Renal cortex interstitium (tissue), 11 donors: ENCODE measurements around the gene AGBL3. TPM values are rescaled to one million over a fixed set of nuclear protein-coding genes. Genes with fewer than 3 reads are reported as not detected.
A peak's percentile ranks its signal among the peaks of the same experiment; 100 is the strongest.
"Not testable (repeated sequence)": the region's sequence is repeated elsewhere in the genome, so short reads cannot be mapped to it uniquely, and the experiment has no call there.

ENCODE experiments used
- DNase-seq, 11 donors: peaks; one replicate each; pipeline ENCODE4 v3.0.0-alpha.2; 2013; ENCODE audit warnings: low read depth in 9 of 11, low spot score in 4 of 11; ENCODE audit errors: extremely low read depth in 1 of 11
- polyA plus RNA-seq, 3 donors: library from polyadenylated mRNA; unstranded; fragments of 120-200 nt; gene quantifications; one replicate each; pipeline ENCODE4 v1.2.1, GENCODE V29; 2013; ENCODE audit not compliant: insufficient read length in 3 of 3

The AGBL3 gene
- polyA plus RNA-seq, 3 donors: 9.1 to 21.3 (median 10.4) TPM

DNA sequence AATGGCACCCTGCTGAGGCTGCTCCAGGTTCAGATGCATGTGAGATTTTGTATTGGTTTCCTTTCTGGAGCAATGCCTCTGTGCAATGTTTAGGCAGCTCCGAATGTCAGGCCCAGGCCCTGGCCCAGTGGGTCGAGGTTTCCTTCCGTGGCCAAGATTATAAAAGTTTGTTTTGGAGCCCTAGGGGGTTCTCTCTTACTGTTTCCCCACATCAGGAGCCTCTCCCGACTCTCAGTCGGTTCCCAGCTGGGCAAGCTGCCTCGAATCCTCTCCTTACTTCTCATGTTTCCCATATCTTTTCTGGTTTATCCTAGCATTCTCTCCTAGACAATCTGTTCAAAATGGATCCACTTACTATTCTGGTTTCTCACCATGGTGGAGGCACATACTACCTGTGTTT is 172.6 kb downstream of the AGBL3 start:
- no peak for DNase-seq

DNA sequence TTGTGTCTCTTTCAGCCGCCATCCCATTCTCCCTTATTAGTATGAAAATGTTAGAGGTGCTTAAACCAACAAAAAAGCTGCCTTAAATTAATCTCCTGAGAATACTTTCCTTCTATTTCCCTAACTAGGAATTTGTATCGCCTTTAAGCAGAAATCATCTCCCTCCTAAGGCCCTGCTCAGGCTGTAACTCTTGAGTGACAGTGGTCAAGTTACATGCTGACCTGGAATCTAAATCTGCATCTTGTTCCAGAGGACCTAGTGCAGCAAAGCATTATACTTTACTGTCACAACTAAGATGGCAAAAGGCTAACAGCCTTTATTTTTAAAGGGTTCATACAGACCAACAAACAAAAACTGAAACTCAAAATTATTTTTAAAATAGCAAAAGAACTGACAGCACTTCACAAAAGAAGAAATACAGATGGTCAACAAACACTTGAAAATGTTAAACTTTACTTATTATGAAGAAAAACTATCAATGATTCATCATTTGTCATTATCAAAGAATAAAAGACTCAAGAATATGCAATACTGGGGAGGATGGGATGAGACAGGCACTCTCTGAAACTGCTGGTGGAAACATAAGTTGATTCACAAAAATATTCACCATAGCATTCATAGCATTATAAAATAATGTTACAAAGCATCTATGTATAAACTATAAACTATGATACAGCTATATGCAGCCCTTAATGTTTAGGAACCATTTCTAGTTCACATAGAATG is 173.2 kb downstream of the AGBL3 start:
- no peak for DNase-seq

DNA sequence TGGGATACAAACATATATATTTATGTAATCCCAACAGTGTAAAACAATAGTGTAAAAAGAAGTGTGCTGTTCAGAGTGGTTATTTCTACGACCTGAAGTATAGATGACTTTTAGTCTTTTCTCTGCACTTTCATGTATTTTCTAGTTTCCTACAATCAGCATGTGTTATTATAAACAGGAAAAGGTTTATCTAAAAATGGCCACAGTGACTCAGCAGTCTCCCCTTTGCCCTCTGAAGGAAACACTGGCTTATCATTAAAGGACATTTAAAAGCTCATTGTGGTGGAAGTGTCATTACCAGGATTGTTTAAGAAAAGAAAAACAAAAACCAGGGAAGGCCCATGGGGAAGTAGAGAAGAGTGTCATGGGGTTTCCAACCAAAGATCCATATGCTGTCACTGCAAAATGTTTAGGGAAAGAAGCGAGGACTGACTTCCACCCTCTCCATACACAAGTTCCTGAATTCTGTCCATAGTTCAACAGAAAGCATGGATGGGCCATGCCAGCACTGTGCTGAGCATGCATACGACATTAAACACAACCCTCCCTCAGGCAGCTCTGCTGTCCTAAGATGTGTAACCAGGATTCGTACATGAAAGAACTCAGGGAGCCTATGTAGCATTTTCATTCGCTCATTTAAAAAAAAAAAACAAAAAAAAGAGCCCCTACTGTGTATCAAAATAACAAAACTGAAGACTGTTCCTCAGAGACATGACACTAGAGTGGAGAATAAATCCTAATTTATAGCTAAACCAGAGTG is 174.0 kb downstream of the AGBL3 start:
- no peak for DNase-seq

DNA sequence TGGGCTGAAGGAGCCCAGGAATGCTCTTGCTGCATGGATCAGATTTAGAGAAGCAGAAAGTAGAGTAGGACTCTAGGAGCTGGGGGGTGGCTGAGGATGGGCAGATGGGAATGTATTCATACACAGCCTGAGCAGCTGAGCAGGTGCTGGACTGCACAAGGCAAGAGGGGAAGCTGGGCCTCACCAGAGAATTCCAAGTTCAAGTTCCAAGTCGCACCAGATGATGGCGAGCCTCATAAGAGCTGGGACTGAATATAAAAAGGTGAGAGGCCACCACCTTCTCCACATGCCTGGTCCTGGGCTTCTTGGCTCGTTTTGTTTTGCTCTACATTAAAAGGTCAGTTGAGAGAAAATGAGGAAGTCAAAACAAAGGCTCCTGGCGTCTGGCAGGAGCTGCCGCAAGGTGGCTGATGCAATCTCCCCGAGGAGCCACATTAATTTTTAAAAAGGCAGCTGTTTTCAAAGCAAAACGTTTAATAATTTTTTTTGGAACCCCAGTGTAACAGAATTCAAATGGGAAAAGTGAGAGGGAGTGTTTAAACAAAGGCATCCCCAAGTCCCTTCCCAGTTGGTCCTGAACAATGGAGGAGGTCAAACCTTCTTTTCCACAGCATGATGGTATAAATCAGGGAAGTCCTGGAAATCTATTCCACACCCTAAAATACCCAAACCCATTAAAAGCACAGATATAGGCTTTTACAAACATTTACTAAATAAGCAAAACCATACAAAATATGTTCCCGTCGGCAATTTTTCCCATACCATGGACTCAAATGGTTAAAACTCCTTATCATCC is 174.7 kb downstream of the AGBL3 start:
- DNase-seq: no peak

DNA sequence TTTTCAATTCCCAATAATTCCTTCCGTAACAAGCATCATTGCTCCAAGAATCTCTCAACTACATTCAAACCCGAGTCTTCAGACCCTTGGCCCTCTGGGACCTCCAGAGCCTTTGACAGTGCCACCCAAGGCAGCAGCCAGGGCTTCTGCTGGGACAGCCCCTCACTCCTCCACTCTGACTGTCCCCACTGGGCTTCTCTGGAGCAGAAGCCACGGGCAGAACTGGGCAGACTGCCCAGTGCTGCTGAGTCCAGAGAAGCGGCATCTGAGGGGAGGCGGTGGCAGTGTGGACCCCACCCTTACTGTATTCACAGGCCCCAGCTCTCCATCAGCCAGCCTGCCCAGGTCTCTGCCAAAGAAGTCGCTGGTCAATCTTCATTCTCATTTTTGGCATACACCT is 175.4 kb downstream of the AGBL3 start:
- DNase-seq: no peak

DNA sequence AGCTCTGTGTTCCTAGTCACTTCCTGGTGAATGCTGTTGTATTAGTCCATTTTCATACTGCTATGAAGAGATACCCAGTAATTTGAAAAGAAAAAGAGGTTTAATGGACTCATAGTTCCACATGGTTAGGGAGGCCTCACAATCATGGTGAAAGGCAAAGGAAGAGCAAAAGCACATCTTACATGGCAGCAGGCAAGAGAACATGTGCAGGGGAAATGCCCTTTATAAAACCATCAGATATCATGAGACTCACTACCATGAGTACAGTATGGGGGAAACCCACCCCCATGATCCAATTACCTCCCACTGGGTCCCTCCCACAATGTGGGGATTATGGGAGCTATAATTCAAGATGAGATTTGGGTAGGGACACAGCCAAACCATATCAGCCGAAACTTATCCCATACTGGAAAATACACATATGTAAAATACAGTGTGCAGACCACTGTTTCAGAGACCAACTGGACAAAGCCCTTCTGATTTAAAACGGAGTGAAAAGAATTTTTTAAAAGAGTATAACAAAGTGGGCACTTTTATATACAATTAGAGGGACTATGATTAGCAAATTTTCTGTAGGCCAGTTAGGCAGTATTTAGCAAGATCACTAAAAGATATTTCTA is 176.2 kb downstream of the AGBL3 start:
- no peak for DNase-seq

DNA sequence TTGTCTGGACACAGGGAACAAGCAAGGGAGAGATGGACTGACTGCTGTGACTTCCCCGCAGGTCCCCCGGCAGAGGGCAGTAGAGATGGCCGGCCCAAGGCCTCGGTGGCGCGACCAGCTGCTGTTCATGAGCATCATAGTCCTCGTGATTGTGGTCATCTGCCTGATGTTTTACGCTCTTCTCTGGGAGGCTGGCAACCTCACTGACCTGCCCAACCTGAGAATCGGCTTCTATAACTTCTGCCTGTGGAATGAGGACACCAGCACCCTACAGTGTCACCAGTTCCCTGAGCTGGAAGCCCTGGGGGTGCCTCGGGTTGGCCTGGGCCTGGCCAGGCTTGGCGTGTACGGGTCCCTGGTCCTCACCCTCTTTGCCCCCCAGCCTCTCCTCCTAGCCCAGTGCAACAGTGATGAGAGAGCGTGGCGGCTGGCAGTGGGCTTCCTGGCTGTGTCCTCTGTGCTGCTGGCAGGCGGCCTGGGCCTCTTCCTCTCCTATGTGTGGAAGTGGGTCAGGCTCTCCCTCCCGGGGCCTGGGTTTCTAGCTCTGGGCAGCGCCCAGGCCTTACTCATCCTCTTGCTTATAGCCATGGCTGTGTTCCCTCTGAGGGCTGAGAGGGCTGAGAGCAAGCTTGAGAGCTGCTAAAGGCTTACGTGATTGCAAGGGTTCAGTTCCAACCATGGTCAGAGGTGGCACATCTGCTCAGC is 178.2 kb downstream of the AGBL3 start:
- no peak for DNase-seq

DNA sequence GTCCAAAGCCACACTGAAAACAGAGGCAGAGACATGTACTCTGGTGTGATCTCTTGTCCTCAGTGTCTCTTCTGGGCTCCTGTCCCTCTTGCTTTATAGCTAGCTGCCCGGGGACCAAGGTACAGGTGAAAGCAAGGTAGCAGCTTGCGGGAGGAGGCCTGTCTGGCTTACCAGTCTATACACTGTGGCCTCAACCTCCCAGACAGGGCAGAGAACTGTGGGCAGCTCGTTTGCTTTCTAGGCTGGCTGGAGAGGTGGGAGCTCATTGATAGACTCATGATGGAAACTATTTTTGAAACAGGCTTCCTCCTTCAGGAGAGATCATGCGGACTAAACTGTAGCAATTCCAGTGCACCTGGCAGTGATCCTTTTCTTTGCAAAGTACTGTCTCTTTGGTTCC is 179.6 kb downstream of the AGBL3 start:
- no peak for DNase-seq

DNA sequence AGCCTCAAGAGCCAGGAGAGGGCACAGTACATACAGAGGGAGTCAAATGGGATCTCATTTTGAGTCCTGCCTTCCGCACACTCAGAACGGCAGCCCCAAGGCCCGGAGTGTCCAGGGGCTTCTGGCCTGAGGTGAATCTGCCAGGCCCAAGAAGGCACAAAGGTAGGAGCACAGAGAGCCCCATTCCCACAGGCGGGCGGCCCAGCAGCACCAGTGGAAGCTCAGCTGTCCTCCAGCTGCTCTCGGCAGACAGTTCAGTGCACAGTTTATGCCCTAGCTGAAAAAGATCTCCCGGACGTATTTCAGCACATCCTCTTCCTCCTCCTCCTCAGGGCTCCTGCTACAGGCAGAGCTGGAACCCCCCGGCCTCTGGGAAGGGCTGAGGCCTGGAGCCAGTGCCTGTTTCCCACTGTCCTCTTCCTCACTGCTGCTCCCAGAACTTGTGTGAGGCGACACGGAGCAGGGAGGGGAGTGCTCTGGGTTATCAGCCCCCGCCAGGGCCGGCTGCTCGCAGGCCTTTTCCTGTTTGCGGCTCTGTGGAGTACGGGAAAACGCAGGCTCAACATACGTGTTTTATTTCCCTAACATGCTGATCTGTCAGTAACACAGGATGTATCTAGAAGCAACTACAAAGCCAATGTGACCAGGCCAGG is 180.2 kb downstream of the AGBL3 start:
- no peak for DNase-seq

DNA sequence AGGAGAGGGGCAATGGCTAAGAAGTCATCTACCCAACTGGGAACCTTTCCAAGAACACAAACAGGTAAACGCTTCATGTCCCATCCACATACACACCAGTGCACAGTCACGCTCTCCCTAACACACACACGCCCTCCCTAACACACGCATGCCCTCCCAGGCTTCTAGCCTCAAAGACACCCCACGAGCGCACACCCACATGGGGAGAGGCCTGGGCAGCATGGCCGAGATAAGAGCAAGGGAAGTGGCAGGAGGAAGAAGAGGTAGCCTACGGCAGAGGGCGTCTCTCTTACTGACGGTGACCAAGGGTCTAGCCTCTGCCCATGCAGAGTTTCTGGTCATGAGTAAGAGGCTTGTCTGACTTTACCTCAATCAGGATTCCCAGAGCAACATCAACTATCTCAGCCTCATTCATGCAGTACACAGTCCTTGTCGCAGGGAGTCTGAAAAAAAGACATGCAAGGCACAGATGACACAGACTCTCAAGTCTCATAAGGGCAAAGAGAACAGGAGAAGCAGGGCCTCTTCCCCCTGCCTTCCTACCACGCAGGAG is 181.1 kb downstream of the AGBL3 start:
- no peak for DNase-seq

DNA sequence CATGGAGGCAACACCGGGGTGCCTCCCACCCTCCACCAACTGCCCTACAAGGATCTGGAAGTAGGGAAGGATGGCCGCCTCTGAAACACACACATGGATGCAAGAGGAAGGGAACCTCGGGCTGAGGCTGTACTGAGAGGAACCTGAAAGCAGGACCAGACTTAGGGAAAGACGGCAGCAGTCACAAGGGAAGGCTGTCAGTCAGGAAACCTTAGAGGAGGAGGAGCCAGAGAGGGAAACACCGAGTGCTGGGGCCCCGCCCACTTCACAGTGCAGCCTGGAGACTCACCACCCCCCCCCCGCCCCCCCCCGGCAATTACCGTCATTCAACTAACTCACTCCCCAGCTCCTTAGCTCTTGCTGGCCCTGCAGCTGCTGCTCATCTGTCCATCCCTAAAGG is 181.7 kb downstream of the AGBL3 start:
- DNase-seq: no peak

DNA sequence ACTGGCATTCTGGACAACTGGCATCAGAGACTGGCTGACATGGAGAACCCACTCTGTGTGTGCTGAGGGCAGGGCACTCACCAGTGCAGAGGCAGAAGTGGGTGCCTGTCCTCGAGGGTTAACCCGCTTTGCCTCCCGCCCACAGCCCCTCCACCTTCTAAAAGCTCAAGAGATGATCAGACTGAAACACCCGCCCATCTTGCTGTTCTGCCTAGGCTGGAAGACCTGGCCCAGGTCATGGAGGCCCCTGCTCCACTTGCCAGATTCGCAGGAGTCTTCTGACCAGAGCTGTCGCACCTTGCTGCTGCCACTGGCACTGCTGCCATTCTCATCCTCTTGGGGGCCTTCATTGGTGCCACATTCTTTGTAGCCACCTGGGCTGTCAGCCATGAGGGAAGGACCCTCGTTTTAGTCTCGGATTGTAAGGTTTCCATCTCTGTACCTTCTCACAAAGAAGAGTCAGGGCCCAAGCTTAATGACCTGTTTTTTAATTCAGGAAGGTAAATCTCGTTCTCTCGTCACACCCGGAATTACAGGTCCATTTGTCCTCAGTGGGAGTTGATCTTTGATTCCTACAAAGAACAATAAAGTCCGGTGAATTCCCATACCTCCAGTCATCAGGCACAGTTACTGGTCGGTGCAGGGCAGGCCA is 182.3 kb downstream of the AGBL3 start:
- DNase-seq: no peak

DNA sequence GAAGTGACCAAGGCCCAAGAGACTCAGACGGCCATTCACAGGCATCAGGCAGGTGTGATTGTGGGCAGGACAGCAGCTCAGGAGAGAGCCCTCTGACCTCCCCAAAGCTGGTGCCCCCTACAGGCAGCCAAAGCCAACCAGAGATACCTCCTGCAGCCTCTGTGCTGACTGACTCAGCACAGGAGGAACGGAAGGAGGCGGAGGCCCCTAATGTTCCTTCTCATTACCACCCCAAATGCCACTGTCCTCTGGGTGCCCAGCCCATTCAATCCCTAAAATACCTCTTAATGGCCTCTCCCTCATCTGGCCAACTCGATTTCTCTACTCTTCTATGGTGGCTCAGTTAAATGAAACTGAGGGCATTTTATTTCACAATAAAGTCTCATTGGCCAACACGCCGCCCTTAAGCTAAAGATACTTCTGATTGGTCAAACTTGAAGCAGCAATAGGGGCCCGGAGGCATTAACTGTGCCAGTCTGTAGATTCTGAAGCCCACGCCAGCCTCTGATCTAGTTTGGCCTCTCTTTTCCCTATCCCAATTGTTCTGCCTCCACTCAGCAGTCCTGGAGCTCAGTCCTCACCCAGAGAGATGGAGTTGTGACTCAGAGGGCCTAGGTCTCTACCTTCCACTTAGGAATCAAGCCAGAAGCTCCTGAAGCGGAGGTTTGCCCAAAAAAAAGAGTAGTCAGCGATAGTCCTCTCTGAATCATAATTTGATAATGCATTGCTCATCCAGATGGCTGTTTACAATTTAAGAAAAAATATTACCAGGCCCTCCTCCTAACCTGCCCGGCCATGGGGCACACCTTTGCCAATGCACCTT is 183.0 kb downstream of the AGBL3 start:
- DNase-seq: no peak

DNA sequence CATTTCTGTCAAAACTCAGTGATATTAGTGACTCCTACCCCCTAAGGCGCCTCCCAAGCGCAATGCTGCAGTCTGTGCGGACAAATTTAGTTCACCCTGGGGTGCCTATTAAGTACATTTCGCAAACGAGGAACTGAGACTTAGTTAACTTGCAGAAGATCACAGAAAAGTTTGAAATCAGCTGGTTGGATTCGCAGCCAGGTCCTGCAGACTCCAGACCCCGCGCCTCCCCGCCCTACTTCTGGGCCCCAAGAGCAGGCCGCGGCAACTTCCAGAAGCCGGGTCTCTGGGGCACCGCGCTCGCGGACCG is 183.6 kb downstream of the AGBL3 start:
- DNase-seq: no peak

DNA sequence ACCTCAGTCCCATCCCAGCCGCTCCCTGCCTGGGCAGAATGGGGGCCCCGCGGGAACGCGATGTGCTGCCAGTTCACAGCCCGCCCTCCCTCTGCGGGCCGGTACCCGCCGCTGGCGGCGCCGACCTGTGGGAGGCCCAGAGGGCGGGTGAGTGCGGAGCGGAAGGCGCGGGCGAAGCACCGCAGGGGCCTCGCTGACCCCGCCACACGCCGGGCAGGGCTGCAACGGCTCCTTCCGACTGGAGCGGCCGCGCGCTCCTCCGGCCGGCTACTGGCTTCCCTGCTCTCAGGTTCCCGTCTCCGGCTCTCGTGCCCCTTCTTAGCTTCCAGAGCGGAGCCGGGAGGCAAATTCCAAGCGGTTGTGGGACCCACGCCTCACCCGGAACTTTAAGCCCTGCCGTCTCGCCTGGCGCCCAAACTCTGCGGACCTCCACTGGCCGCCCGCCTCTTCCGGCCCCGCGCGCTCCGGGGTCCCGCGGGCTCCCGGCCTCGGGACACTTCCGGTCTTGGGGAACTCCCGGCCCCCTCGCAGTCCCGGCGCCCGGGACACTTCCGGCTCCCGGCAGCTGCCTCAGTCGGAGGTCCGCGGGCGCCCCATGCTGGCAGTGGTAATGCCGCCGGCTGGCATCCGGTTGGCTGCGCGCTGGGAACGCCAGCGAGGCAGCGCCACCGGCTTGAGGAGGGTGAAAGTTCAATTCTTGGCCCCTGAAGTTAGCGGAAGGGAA is 184.1 kb downstream of the AGBL3 start, which contains the start of gene CYREN:
TSS of gene CYREN (minus strand) at position 434 of the 724 bp plus-strand sequence. CDS start 1,785 bp downstream, outside the sequence.
- DNase-seq: peak; percentile 70 to 92 (median 85)

DNA sequence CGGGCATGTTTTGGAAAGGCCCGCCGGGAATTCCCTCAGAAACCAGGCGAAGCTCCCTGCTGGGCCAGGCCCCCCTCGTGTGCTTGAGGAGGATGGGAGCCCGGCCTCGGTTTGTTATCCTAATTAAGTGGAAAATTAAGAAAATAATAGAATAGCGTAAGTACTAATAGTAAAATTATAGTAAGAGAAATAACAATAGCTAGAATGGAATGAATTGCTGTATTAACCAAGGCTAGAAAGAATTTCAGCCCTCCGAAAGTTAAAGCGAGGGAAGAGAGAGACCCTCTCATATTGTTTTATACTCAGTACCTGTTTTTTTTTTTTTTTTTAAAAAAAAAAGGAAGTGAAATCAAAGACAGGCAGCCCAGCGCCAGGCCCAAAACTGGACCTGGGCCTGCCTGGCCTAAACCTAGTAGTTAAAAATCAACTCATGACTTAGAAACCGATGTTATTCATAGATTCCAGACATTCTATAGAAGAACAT is 184.7 kb downstream of the AGBL3 start:
- DNase-seq: not testable (repeated sequence)
